ENCODE measurements around the gene NMT2. TPM values are rescaled to one million over a fixed set of nuclear protein-coding genes. Genes with fewer than 3 reads are reported as not detected.

Gene NMT2
- total and polyA plus RNA-seq, 10 of the 15 experiments (the other 5 are each of a cell fraction or from before 2014, with no cell fraction given), result 4.9 to 12.0 (median 9.2) TPM

- peak; percentile 72 for TF ChIP-seq E2F8 (IDR thresholded peaks at IDR 0.05; ENCODE audit: low read depth, partially characterized antibody)
- TF ChIP-seq NR2C1 (IDR thresholded peaks at IDR 0.05), result no peak
- no peak for TF ChIP-seq FOXK2 (IDR thresholded peaks at IDR 0.05)
- TF ChIP-seq ZNF622 (IDR thresholded peaks at IDR 0.05), result no peak
- peak; percentile 96 for TF ChIP-seq PAX5 (IDR thresholded peaks at IDR 0.05; ENCODE audit: borderline replicate concordance, low read depth, low read length)
- no peak for TF ChIP-seq JUND (IDR thresholded peaks at IDR 0.05; ENCODE audit: low read depth, low read length)
- TF ChIP-seq RAD21 (IDR thresholded peaks at IDR 0.05; ENCODE audit: insufficient read depth, low read depth, low read length), result no peak
- peak; percentile 84; the same call in 1 of the 2 replicates for TF ChIP-seq TBL1XR1 (IDR thresholded peaks at IDR 0.05; ENCODE audit: low read depth, low read length)
- TF ChIP-seq SUPT20H (IDR thresholded peaks at IDR 0.05; ENCODE audit: borderline replicate concordance, control insufficient read depth, low read depth, low read length), result no peak
- TF ChIP-seq BCL3 (IDR thresholded peaks at IDR 0.05; ENCODE audit: borderline replicate concordance, insufficient read depth, low read depth, low read length, poor library complexity, severe bottlenecking), result no peak
- TF ChIP-seq ZNF384 (IDR thresholded peaks at IDR 0.05; ENCODE audit: borderline replicate concordance, low read depth, low read length), result peak; percentile 67
- peak; percentile 71; the same call in 1 of the 2 replicates for TF ChIP-seq NFIC (IDR thresholded peaks at IDR 0.05; ENCODE audit: low read depth, low read length)
- no peak for TF ChIP-seq IRF4 (IDR thresholded peaks at IDR 0.05; ENCODE audit: low read depth, low read length)
Measured at GRCh38 chr10:15141136-15142054, 27.1 kb downstream of the NMT2 start (continued).

Measured in GM12878 (cell line).